ENCODE data around the gene LRCH1. TPM values are rescaled to one million over a fixed set of nuclear protein-coding genes. Genes with fewer than 3 reads are reported as not detected.

LRCH1 gene
- total and polyA plus RNA-seq, 2 of the 13 experiments (the other 11 are each of a cell fraction or from before 2014, with no cell fraction given) = 4.1 to 12.6 TPM

- TF ChIP-seq ZNF547 (CRISPR knock-in tag; IDR thresholded peaks at IDR 0.05) = no peak
- no peak for TF ChIP-seq ATF7 (IDR thresholded peaks at IDR 0.05)
- TF ChIP-seq ATF7 (CRISPR knock-in tag; IDR thresholded peaks at IDR 0.05) = no peak
- no peak for TF ChIP-seq MEIS2 (CRISPR knock-in tag; IDR thresholded peaks at IDR 0.05)
- no peak for TF ChIP-seq HIVEP1 (CRISPR knock-in tag; IDR thresholded peaks at IDR 0.05)
- no peak; the same call in 1 of the 2 replicates for TF ChIP-seq FOSL2 (CRISPR knock-in tag; IDR thresholded peaks at IDR 0.05)
- TF ChIP-seq ZC3H4 (CRISPR knock-in tag; IDR thresholded peaks at IDR 0.05; ENCODE audit: borderline replicate concordance) = no peak
- TF ChIP-seq FOXA3 (CRISPR knock-in tag; IDR thresholded peaks at IDR 0.05) = no peak
- no peak for TF ChIP-seq ETV5 (CRISPR knock-in tag; IDR thresholded peaks at IDR 0.05; ENCODE audit: borderline replicate concordance)
- no peak for TF ChIP-seq ZNF564 (CRISPR knock-in tag; IDR thresholded peaks at IDR 0.05)
- TF ChIP-seq YY1 (IDR thresholded peaks at IDR 0.05; ENCODE audit: insufficient read depth, insufficient replicate concordance, low read depth, low read length) = peak; percentile 23
- TF ChIP-seq EED (CRISPR knock-in tag; IDR thresholded peaks at IDR 0.05) = no peak
- no peak for TF ChIP-seq ZMYM2 (CRISPR knock-in tag; IDR thresholded peaks at IDR 0.05)
- no peak for TF ChIP-seq ZBTB46 (CRISPR knock-in tag; IDR thresholded peaks at IDR 0.05; ENCODE audit: borderline replicate concordance)
- no peak for TF ChIP-seq SMYD3 (CRISPR knock-in tag; IDR thresholded peaks at IDR 0.05)
- TF ChIP-seq ZNF687 (CRISPR knock-in tag; IDR thresholded peaks at IDR 0.05) = peak; percentile 1; the same call in 1 of the 2 replicates
- TF ChIP-seq ZFY (CRISPR knock-in tag; IDR thresholded peaks at IDR 0.05) = no peak
- TF ChIP-seq ZNF614 (CRISPR knock-in tag; IDR thresholded peaks at IDR 0.05; ENCODE audit: borderline replicate concordance) = no peak
- TF ChIP-seq MLLT10 (CRISPR knock-in tag; IDR thresholded peaks at IDR 0.05) = no peak
- TF ChIP-seq HCFC1 (IDR thresholded peaks at IDR 0.05; ENCODE audit: low read depth, low read length) = no peak
- no peak for TF ChIP-seq SATB2 (CRISPR knock-in tag; IDR thresholded peaks at IDR 0.05)
- TF ChIP-seq ZNF30 (CRISPR knock-in tag; IDR thresholded peaks at IDR 0.05) = no peak
- no peak; the same call in 1 of the 2 replicates for TF ChIP-seq TFAP4 (IDR thresholded peaks at IDR 0.05; ENCODE audit: borderline replicate concordance, low read depth)
- TF ChIP-seq HDAC2 (CRISPR knock-in tag; IDR thresholded peaks at IDR 0.05) = peak; percentile 10; the same call in 1 of the 2 replicates
Measured at GRCh38 chr13:46552889-46553520, at the start of gene LRCH1 (continued).

All from HepG2 (cell line).